Measurements from ENCODE around the gene OPTC.

DNA sequence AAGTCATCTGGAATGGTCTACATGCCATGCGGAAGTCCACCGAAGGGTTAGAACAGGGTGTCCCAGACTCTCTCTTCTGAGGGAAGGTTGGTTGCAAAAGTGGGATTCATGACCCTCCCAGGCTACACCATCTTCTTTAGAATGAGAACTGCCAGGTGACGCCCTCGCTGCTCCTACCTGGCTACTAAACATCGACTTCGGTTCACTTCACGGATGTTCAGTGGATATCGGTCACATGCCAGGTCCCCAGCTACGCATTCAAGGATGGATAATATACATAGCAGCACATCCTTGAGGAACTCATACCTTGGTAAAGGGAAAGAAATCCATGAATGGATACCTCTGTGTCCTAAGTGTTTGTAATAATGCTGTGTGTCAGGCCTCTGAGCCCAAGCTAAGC is 3.3 kb upstream of the OPTC start:
- TF ChIP-seq, protein P1, sequence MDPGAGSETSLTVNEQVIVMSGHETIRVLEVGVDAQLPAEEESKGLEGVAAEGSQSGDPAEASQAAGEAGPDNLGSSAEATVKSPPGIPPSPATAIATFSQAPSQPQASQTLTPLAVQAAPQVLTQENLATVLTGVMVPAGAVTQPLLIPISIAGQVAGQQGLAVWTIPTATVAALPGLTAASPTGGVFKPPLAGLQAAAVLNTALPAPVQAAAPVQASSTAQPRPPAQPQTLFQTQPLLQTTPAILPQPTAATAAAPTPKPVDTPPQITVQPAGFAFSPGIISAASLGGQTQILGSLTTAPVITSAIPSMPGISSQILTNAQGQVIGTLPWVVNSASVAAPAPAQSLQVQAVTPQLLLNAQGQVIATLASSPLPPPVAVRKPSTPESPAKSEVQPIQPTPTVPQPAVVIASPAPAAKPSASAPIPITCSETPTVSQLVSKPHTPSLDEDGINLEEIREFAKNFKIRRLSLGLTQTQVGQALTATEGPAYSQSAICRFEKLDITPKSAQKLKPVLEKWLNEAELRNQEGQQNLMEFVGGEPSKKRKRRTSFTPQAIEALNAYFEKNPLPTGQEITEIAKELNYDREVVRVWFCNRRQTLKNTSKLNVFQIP (CRISPR knock-in tag; IDR thresholded peaks at IDR 0.05; ENCODE audit: borderline replicate concordance, low read depth): no peak
- TF ChIP-seq ZFP30 (CRISPR knock-in tag; IDR thresholded peaks at IDR 0.05): no peak
- no peak for TF ChIP-seq SNAI2 (CRISPR knock-in tag; IDR thresholded peaks at IDR 0.05)
- TF ChIP-seq RARB (CRISPR knock-in tag; IDR thresholded peaks at IDR 0.05): no peak

All from SK-N-SH treated with all-trans-retinoic acid at 6 μM for 48 hours (cell line).